Spleen (tissue), 13 donors: ENCODE results near the gene CCDC141. TPM values are rescaled to one million over a fixed set of nuclear protein-coding genes. Genes with fewer than 3 reads are reported as not detected.
"Not testable (repeated sequence)": the region's sequence is repeated elsewhere in the genome, so short reads cannot be mapped to it uniquely, and the experiment has no call there.

ENCODE experiments used
- DNase-seq: peaks from one replicate; pipeline ENCODE4 v3.0.0-alpha.2; 2020
- H3K27ac ChIP-seq, 8 donors: fragments of 200-600 bp; sonication (generic) in 7 of 8; 1 replicate in 4 of 8; 2 replicates in 4 of 8; pipeline versions ENCODE4 v1.5.0 to v1.8.0; 2016 to 2021; ENCODE audit warnings: inconsistent platforms in 4 of 8, mild to moderate bottlenecking in 4 of 8, moderate library complexity in 1 of 8
- H3K27me3 ChIP-seq, 7 donors: fragments of 200-600 bp; sonication (generic) in 6 of 7; replicated peaks in 1 of 7; 1 replicate in 4 of 7; 2 replicates in 3 of 7; pipeline versions ENCODE4 v1.5.0 to v1.8.0; 2016 to 2021; ENCODE audit warnings: inconsistent platforms in 3 of 7, mild to moderate bottlenecking in 1 of 7
- H3K36me3 ChIP-seq, 6 donors: fragments of 200-600 bp; sonication (generic) in 5 of 6; 1 replicate in 4 of 6; 2 replicates in 2 of 6; pipeline versions ENCODE4 v1.5.0 to v1.8.0; 2016 to 2021; ENCODE audit warnings: inconsistent platforms in 2 of 6
- H3K4me1 ChIP-seq, 6 donors: fragments of 200-600 bp; sonication (generic) in 5 of 6; 1 replicate in 3 of 6; 2 replicates in 3 of 6; pipeline versions ENCODE4 v1.5.0 to v1.8.0; 2016 to 2021; ENCODE audit warnings: inconsistent platforms in 3 of 6
- H3K4me3 ChIP-seq, 8 donors: fragments of 200-600 bp; sonication (generic) in 7 of 8; 1 replicate in 4 of 8; 2 replicates in 4 of 8; pipeline versions ENCODE4 v1.5.0 to v1.8.0; 2016 to 2021; ENCODE audit warnings: inconsistent platforms in 4 of 8, mild to moderate bottlenecking in 4 of 8, moderate library complexity in 2 of 8
- H3K9me3 ChIP-seq, 8 donors: fragments of 200-600 bp; sonication (generic) in 7 of 8; 1 replicate in 4 of 8; 2 replicates in 4 of 8; pipeline versions ENCODE4 v1.5.0 to v1.8.0; 2016 to 2021; ENCODE audit warnings: inconsistent platforms in 4 of 8
- CTCF ChIP-seq, 11 experiments: fragments of 200-600 bp in 7 of 11; fragments of 450-650 bp in 4 of 11; sonication (generic) in 4 of 11; IDR thresholded peaks in 8 of 11; conservative IDR thresholded peaks in 3 of 11; 1 replicate in 7 of 11; 2 replicates in 4 of 11; pipeline versions ENCODE4 v1.4.0 to v1.8.0; 2016 to 2021; ENCODE audit warnings: antibody characterized with exemption in 11 of 11, inconsistent platforms in 4 of 11, mild to moderate bottlenecking in 1 of 11
- POLR2A ChIP-seq, 3 donors: fragments of 450-650 bp; IDR thresholded peaks; one replicate each; pipeline ENCODE4 v1.5.1; 2017; ENCODE audit warnings: antibody characterized with exemption in 3 of 3, mild to moderate bottlenecking in 1 of 3
- POLR2AphosphoS5 ChIP-seq, 3 donors: sonication (generic); formaldehyde crosslinking; IDR thresholded peaks; one replicate each; pipeline ENCODE4 v1.5.1; 2017; ENCODE audit warnings: antibody characterized with exemption in 3 of 3
- WGBS, 5 donors: extraction: QIAGEN DNeasy Blood & Tissue Kit in 3 of 5; methylation state at CpG; one replicate each; pipeline versions ENCODE4 v1.1.5 to v1.1.7; 2013 to 2018; 5-methylcytosine and 5-hydroxymethylcytosine counted together
- intact Hi-C: fragments of 100-400 bp; cut with DNase I; formaldehyde crosslinking; loops from one replicate; pipeline ENCODE4 v1.15.0; 2023; ENCODE audit warnings: low total_unique reads
- long read RNA-seq, 2 donors: transcript quantifications; one replicate each; lab custom pipeline, GENCODE V29; 2026
- polyA plus RNA-seq, 3 donors: library from polyadenylated mRNA; stranded (reverse); fragments of 200-250 nt; gene quantifications; one replicate each; pipeline ENCODE4 v1.2.1, GENCODE V29; 2013
- total RNA-seq, 7 donors: library from RNA; depleted of rRNA in 3 of 7; stranded (reverse); fragments of >200 nt in 3 of 7; fragmentation: NEBNext Ultra II Directional in 4 of 7; extraction: Animal tissue kit (Norgen Biotek cat#: 25700) in 4 of 7; gene quantifications; one replicate each; pipeline versions ENCODE4 v1.1.0 to v1.2.1, GENCODE V29; 2016 to 2021
- donor health status: healthy with polysubstance abuse.
- donor health status: DM: no; HTN: no; CAD: no; lungs with moderate emphysema.
- donor health status: DM: no; HTN: no; CAD: no.
- donor health status: Bipolar disorder and iron deficiency.
- donor health status: healthy.
- donor health status: DM: no; HTN: no; CAD: no.
- donor health status: DM: yes; HTN: yes; CAD: no.

Gene CCDC141
- total RNA-seq (10 to 100 TPM in 6 of 7 donors, 1 to 10 TPM in 1; 9.7 to 21.3 (median 13.4) TPM), polyA plus RNA-seq (under 1 TPM; 0.29 to 0.32 (median 0.30) TPM)
- long read RNA-seq, donor 1: 0 reads
- long read RNA-seq, donor 2: 0 reads

GRCh38 chr2:179049546-179050311 lies at the start of gene CCDC141:
TSS of gene CCDC141 (minus strand) at chr2:179050137. CDS start at chr2:179049941, 196 bp downstream.
- intact Hi-C loops: no loop called here
- H3K9me3 ChIP-seq: no peaks in the 10 kb centered on the region
- DNase-seq: no peak
- peak within 1 kb of the TSS; percentile 10 to 80 (median 74) for H3K27ac ChIP-seq
- peaks cover 19 to 48% (median 25%) of the 10 kb centered on the region in 6 donors for H3K4me1 ChIP-seq
- TF ChIP-seq CTCF (IDR thresholded peaks at IDR 0.05 in 8 of 11, conservative IDR thresholded peaks at IDR 0.05 in 3 of 11) (no peak), POLR2AphosphoS5 (IDR thresholded peaks at IDR 0.05) (no peak), POLR2A (IDR thresholded peaks at IDR 0.05) (no peak)
- peak within 1 kb of the TSS in 7 of 8 donors; percentile 17 to 61 (median 25) for H3K4me3 ChIP-seq
- no peaks in the 10 kb centered on the region for H3K27me3 ChIP-seq
- no peaks in the 10 kb centered on the region for H3K36me3 ChIP-seq
- WGBS, 5 donors: 5 to 6% (median 5%) methylated on average over 12 of the region's 12 CpGs

- Histone ChIP-seq H3K9me3 (peaks cover 0 to 3% (median 0%) of the 10 kb centered on the region in 8 donors), H3K4me1 (peaks cover 0 to 23% (median 12%) of the 10 kb centered on the region in 6 donors), H3K27ac (no peak overlapping the region), H3K36me3 (no peaks in the 10 kb centered on the region), H3K27me3 (no peaks in the 10 kb centered on the region), H3K4me3 (no peak overlapping the region)
- intact Hi-C loops: no loop called here
- no peak for DNase-seq
- WGBS, 5 donors: 81 to 90% (median 86%) methylated on average over 4 of the region's 4 CpGs
- no peak for TF ChIP-seq POLR2AphosphoS5 (IDR thresholded peaks at IDR 0.05)
- no peak for TF ChIP-seq CTCF (IDR thresholded peaks at IDR 0.05 in 8 of 11, conservative IDR thresholded peaks at IDR 0.05 in 3 of 11)
- TF ChIP-seq POLR2A (IDR thresholded peaks at IDR 0.05): no peak
These were observed 48.2 kb upstream of the CCDC141 start for GRCh38 chr2:179098080-179098689.

GRCh38 chr2:179097131-179097530 lies 47.2 kb upstream of the CCDC141 start:
- no peak for TF ChIP-seq CTCF (IDR thresholded peaks at IDR 0.05 in 8 of 11, conservative IDR thresholded peaks at IDR 0.05 in 3 of 11)
- TF ChIP-seq POLR2A (IDR thresholded peaks at IDR 0.05): no peak
- no peak for TF ChIP-seq POLR2AphosphoS5 (IDR thresholded peaks at IDR 0.05)
- WGBS, 5 donors: 97 to 100% (median 100%) methylated on average over 1 of the region's 1 CpG
- intact Hi-C loops: no loop called here

GRCh38 chr2:179096090-179096489 lies 46.2 kb upstream of the CCDC141 start:
- H3K27me3 ChIP-seq: no peaks in the 10 kb centered on the region
- TF ChIP-seq CTCF (IDR thresholded peaks at IDR 0.05 in 8 of 11, conservative IDR thresholded peaks at IDR 0.05 in 3 of 11): no peak
- peak in 1 of 3 donors; percentile 10 for TF ChIP-seq POLR2AphosphoS5 (IDR thresholded peaks at IDR 0.05)
- no peak for TF ChIP-seq POLR2A (IDR thresholded peaks at IDR 0.05)
- peaks cover 0 to 23% (median 12%) of the 10 kb centered on the region in 6 donors for H3K4me1 ChIP-seq
- H3K9me3 ChIP-seq: peaks cover 0 to 11% (median 0%) of the 10 kb centered on the region in 8 donors
- no peak overlapping the region for H3K4me3 ChIP-seq
- intact Hi-C loops: no loop called here
- WGBS, 5 donors: 19 to 32% (median 27%) methylated on average over 3 of the region's 3 CpGs
- no peaks in the 10 kb centered on the region for H3K36me3 ChIP-seq
- DNase-seq: no peak
- H3K27ac ChIP-seq: peak overlapping the region in 3 of 8 donors; percentile 0 to 20 (median 9)

More at GRCh38 chr2:179097131-179097530, 47.2 kb upstream of the CCDC141 start:
- Histone ChIP-seq H3K27ac (no peak overlapping the region), H3K27me3 (no peaks in the 10 kb centered on the region), H3K4me1 (peaks cover 0 to 23% (median 12%) of the 10 kb centered on the region in 6 donors), H3K36me3 (no peaks in the 10 kb centered on the region), H3K4me3 (no peak overlapping the region), H3K9me3 (peaks cover 0 to 11% (median 0%) of the 10 kb centered on the region in 8 donors)
- DNase-seq: no peak

- Histone ChIP-seq H3K9me3 (peaks cover 0 to 11% (median 0%) of the 10 kb centered on the region in 8 donors), H3K4me1 (peaks cover 0 to 23% (median 12%) of the 10 kb centered on the region in 6 donors)
- DNase-seq, H3K27ac ChIP-seq, intact Hi-C loops, H3K27me3 ChIP-seq, H3K4me3 ChIP-seq, H3K36me3 ChIP-seq: not testable (repeated sequence)
- 90 to 98% (median 96%) methylated on average over 4 of the region's 4 CpGs for WGBS, 5 donors
These were observed 43.0 kb upstream of the CCDC141 start for GRCh38 chr2:179092912-179093311.
